ENCODE measurements around the gene MED12L.

DNA sequence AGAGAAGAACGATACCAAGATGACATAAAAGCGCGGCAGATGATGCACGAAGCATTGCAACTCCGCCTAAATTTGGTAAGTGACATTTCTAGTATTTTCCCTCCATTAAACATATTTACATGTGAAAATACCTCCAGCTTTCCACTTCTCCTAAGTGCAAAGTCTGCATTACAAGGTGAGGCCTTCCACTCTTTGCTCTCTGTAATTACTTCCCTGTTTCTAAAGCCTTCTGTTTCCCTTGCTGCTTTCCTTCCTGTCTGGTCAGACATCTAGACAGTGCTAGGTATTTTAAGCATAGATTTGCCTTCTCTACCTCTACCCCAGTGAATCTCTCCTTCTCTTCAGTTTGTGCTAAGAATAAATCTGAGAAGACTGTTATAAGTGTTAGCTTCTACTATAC lies 297.2 kb downstream of the MED12L start:
- TF ChIP-seq, protein P1, sequence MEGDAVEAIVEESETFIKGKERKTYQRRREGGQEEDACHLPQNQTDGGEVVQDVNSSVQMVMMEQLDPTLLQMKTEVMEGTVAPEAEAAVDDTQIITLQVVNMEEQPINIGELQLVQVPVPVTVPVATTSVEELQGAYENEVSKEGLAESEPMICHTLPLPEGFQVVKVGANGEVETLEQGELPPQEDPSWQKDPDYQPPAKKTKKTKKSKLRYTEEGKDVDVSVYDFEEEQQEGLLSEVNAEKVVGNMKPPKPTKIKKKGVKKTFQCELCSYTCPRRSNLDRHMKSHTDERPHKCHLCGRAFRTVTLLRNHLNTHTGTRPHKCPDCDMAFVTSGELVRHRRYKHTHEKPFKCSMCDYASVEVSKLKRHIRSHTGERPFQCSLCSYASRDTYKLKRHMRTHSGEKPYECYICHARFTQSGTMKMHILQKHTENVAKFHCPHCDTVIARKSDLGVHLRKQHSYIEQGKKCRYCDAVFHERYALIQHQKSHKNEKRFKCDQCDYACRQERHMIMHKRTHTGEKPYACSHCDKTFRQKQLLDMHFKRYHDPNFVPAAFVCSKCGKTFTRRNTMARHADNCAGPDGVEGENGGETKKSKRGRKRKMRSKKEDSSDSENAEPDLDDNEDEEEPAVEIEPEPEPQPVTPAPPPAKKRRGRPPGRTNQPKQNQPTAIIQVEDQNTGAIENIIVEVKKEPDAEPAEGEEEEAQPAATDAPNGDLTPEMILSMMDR (IDR thresholded peaks at IDR 0.05), result no peak
- TF ChIP-seq POLR2A (IDR thresholded peaks at IDR 0.05), result no peak
- no peak for TF ChIP-seq EP300 (IDR thresholded peaks at IDR 0.05)

Measured in ovary (tissue), 3 donors.